ENCODE data around the gene PRUNE2.

Gene PRUNE2

DNA sequence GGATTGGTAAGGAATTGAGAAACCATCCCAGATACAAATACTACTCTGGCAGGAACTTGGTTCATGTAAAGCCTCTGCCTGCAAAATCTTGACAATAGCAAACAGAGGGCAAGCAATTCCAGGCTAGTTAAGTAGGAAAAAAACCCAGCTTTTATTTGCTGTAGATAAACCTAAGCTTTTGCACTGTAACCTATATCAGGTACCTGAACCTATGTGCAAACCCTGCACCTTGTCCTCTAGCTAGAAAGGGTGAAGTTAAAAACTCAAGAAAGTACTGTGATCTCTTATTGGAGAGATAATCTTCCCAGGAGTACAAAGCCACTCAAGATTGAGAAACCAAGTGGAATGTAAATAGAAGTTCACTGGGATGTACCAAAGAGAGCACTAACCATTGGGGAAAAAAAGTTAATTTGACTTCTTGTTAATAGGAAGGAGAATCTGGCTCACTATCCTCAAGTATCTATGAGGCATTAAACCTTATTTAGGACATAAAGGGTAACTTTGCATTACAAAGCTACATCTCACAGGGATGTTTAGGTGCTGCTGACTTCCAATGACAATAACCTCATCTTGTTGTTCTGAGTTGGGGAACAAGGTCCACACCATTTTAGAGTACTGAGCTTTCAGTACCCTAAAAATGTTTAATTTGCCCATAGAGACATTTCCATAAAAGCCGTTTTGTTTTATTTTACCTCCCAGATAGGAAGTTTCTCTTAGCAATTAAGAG lies 215.5 kb downstream of the PRUNE2 start:
- no peak overlapping the region for H3K4me3 ChIP-seq (ENCODE audit: low read depth, low read length)
- TF ChIP-seq, protein P1, sequence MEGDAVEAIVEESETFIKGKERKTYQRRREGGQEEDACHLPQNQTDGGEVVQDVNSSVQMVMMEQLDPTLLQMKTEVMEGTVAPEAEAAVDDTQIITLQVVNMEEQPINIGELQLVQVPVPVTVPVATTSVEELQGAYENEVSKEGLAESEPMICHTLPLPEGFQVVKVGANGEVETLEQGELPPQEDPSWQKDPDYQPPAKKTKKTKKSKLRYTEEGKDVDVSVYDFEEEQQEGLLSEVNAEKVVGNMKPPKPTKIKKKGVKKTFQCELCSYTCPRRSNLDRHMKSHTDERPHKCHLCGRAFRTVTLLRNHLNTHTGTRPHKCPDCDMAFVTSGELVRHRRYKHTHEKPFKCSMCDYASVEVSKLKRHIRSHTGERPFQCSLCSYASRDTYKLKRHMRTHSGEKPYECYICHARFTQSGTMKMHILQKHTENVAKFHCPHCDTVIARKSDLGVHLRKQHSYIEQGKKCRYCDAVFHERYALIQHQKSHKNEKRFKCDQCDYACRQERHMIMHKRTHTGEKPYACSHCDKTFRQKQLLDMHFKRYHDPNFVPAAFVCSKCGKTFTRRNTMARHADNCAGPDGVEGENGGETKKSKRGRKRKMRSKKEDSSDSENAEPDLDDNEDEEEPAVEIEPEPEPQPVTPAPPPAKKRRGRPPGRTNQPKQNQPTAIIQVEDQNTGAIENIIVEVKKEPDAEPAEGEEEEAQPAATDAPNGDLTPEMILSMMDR (IDR thresholded peaks at IDR 0.05; ENCODE audit: low read depth, low read length) = no peak

DNA sequence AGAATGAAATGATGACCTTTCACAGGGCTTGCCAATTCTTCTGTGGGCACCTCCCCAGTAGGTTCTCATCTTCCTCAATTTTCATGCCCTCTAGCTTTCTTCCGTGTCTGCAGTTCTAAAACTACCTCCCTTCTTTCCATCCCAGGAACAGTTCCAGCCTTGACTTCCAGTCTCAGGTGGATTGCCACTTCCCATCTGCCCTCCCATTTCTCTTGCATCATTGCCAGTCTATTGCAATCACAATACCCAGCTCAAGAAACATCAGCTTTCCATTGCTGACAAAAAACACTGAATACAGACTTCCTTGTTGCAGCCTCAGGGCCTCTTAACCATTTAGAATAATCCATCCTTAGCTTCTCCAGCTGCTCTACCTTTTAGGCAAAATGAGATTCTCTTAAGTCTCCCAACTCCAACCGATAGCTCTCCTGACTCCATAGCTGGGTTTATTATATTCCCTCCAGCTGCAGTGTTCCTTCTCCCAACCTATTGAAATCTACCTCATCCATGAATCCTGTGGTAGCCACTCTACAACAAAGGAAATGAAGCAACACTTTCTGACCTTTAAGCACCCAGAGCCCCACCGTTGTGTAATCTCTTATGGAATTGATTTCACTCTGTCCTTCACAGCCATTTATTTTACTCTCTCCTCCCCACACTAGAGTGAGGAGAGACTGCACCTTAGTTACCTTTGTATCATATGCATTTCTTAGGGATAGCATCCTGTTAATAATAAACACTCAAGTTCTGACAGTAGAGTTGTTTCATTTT lies 217.3 kb downstream of the PRUNE2 start:
- no peak overlapping the region for H3K4me3 ChIP-seq (ENCODE audit: low read depth, low read length)
- TF ChIP-seq, protein P1 (IDR thresholded peaks at IDR 0.05; ENCODE audit: low read depth, low read length) = no peak

DNA sequence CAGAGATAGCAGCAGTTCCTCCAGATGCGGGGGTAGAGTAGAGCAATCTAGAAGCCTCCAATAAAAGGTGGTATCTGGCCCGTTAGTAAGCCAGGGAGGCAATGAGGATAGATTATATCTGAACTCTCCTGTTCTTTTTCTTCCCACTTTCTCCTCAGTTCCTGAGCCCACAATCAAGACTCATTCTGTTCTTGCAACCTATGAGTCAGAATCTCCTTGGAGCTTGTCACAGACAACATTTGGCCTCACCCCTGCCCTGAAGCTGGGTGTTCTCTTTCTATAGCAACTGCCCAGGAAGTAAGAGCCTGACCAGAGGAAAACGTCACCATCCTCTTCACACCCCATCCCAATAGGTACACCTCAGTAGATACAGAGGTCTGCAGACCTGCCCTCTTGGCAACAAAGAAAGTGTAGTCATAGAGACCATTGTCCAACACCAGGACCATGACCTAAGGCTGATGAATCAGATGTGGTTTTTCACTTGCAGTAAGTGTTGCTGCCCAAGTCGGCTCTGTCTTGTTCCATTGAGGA lies 218.0 kb downstream of the PRUNE2 start:
- no peak overlapping the region for H3K4me3 ChIP-seq (ENCODE audit: low read depth, low read length)
- TF ChIP-seq, protein P1 (IDR thresholded peaks at IDR 0.05; ENCODE audit: low read depth, low read length) = no peak

DNA sequence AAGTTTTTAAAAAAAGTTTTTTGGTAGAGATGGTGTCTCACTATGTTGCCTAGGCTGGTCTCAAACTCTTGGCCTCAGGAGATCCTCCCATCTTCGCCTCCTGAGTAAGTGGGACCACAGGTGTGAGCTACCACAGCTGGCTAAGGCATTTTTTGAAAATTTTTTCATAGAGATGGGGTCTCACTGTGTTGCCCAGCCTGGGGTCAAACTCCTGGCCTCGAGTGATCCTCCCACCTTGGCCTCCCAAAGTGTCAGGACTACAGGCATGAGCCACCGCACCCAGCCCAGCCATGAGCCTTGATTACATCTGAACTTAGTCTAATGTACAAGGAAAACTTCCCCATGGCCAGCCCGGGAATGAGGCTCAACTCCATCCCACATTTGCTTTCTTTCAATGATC lies 219.2 kb downstream of the PRUNE2 start:
- TF ChIP-seq, protein P1 (IDR thresholded peaks at IDR 0.05; ENCODE audit: low read depth, low read length) = no peak
- H3K4me3 ChIP-seq (ENCODE audit: low read depth, low read length) = no peak overlapping the region

DNA sequence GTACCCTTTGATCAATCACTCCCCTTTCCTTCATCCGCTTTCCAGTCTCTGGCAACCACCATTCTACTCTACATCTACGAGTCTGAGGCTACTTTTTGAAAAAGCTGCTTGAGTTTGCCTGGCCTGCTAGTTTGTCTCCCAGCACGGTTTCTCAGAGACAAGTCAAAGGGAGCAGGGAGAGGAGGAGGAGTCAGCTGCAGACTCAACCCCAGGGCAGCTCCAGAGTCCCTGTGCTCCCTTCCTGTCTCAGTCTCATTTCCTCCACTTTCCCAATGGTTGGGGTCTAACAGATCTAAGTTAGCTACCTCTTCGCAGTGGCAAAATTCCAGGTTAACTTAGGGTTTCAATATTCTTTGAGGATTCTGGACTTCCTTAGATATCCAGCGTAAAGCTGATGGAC lies 221.7 kb downstream of the PRUNE2 start:
- TF ChIP-seq, protein P1 (IDR thresholded peaks at IDR 0.05; ENCODE audit: low read depth, low read length) = no peak
- H3K4me3 ChIP-seq (ENCODE audit: low read depth, low read length) = no peak overlapping the region

DNA sequence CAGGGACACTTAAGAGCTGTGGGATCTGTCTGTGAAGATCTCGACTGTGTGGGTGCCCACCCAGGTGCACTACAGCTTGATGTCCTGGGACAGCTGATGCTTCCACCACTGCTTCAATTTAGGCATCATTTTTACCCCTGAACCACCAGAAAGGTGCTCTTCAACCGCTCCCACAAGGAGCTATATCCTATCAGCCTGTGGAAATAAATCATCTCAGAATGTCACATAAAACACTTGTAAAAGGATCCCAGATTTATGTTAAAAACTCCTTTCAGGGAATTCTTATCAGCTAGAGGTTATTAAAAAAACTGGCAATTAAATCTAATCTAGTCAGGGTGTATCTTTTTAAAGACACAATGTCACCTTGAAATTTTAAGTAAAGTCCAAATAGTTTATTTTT lies 224.4 kb downstream of the PRUNE2 start:
- TF ChIP-seq, protein P1 (IDR thresholded peaks at IDR 0.05; ENCODE audit: low read depth, low read length) = no peak
- H3K4me3 ChIP-seq (ENCODE audit: low read depth, low read length) = no peak overlapping the region

Measured in WI38 (cell line).